Glomerular visceral epithelial cell (primary cell): ENCODE results near the gene FRMD4B.
"Not testable (repeated sequence)": the region's sequence is repeated elsewhere in the genome, so short reads cannot be mapped to it uniquely, and the experiment has no call there.

Experiments used
- DNase-seq: peaks from one replicate; pipeline ENCODE4 v3.0.0-alpha.2; 2016; ENCODE audit errors: extremely low spot score

Gene FRMD4B

GRCh38 chr3:69283913-69284611 is 101.8 kb downstream of the FRMD4B start:
- no peak for DNase-seq

GRCh38 chr3:69283496-69283895 is 102.4 kb downstream of the FRMD4B start:
- no peak for DNase-seq

- no peak for DNase-seq
These were observed 103.7 kb downstream of the FRMD4B start for GRCh38 chr3:69282181-69282580.

- not testable (repeated sequence) for DNase-seq
These were observed 108.5 kb downstream of the FRMD4B start for GRCh38 chr3:69277403-69277802.

GRCh38 chr3:69276884-69277283 is 109.0 kb downstream of the FRMD4B start:
- DNase-seq, result no peak

GRCh38 chr3:69276191-69276590 is 109.7 kb downstream of the FRMD4B start:
- DNase-seq, result not testable (repeated sequence)

GRCh38 chr3:69273896-69274295 is 112.0 kb downstream of the FRMD4B start:
- no peak for DNase-seq

GRCh38 chr3:69272556-69272955 is 113.3 kb downstream of the FRMD4B start:
- no peak for DNase-seq

- DNase-seq, result no peak
These were observed 114.8 kb downstream of the FRMD4B start for GRCh38 chr3:69271098-69271497.

GRCh38 chr3:69266585-69266984 is 119.3 kb downstream of the FRMD4B start:
- no peak for DNase-seq

GRCh38 chr3:69266071-69266470 is 119.8 kb downstream of the FRMD4B start:
- not testable (repeated sequence) for DNase-seq

- DNase-seq, result not testable (repeated sequence)
These were observed 125.0 kb downstream of the FRMD4B start for GRCh38 chr3:69260843-69261405.

GRCh38 chr3:69260216-69260787 is 125.6 kb downstream of the FRMD4B start:
- DNase-seq, result no peak

GRCh38 chr3:69259125-69259524 is 126.8 kb downstream of the FRMD4B start:
- no peak for DNase-seq

- DNase-seq, result no peak
These were observed 130.0 kb downstream of the FRMD4B start for GRCh38 chr3:69255928-69256327.

- DNase-seq, result no peak
These were observed 131.5 kb downstream of the FRMD4B start for GRCh38 chr3:69254351-69254750.

GRCh38 chr3:69252631-69253030 is 133.3 kb downstream of the FRMD4B start:
- no peak for DNase-seq

- DNase-seq, result no peak
These were observed 133.7 kb downstream of the FRMD4B start for GRCh38 chr3:69252141-69252540.

- no peak for DNase-seq
These were observed 134.6 kb downstream of the FRMD4B start for GRCh38 chr3:69251078-69251805.

- peak; percentile 74 for DNase-seq
These were observed 135.9 kb downstream of the FRMD4B start for GRCh38 chr3:69250014-69250413.

- no peak for DNase-seq
These were observed 136.9 kb downstream of the FRMD4B start for GRCh38 chr3:69249001-69249400.

GRCh38 chr3:69248436-69248835 is 137.5 kb downstream of the FRMD4B start:
- DNase-seq, result peak; percentile 25

- DNase-seq, result no peak
These were observed 139.3 kb downstream of the FRMD4B start for GRCh38 chr3:69246612-69247011.
